Measurements from ENCODE around the gene PPP6R2. TPM values are rescaled to one million over a fixed set of nuclear protein-coding genes. Genes with fewer than 3 reads are reported as not detected.
A peak's percentile ranks its signal among the peaks of the same experiment; 100 is the strongest.

Gene PPP6R2
- total RNA-seq, 1 donor from 2014 or later, result 32.6 TPM

DNA sequence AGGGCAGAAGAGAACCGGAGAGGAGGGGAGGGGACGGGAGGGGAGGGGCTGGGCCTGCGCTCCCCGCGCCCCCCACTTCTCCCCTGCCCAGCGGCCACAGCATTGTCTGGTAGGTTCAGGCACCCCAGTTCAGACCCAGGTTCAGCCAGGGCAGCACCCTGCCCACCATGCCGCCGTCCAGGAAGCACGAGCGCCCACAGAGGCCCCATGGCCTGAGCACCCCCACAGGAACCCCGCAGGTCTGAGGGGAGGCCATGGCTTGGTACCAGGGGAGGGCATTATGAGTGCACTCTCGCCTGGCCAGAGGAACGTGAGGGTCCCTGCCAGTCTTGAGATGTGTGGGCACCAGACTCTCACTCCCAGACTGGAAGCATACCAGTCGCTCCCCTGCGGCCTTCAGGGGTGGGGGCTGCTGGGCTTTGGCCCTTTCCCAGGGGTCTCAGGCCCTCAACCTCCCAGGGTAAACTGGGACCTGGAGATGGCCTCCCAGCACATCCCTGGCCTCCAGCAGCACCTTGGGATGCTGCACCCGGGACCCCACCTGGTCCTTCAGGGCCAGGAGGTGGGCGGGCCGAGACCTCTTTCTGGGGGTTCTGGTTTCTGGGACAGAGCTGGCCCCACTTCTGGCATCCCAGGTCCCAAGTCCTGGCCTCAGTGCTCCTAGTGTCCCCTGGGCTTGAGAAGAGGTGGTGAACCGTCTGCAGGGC is 35.1 kb upstream of the PPP6R2 start:
- Histone ChIP-seq H2AFZ (replicated peaks) (no peak overlapping the region), H3K4me3 (no peak overlapping the region), H3F3A (ENCODE audit: low read depth) (peaks cover 21% of the 10 kb centered on the region), H3K9me3 (ENCODE audit: low read depth) (no peaks in the 10 kb centered on the region), H3K27me3 (no peaks in the 10 kb centered on the region), H4K20me1 (ENCODE audit: low read depth) (peaks cover 33% of the 10 kb centered on the region), H3K4me2 (no peak overlapping the region), H3K9ac (no peak overlapping the region), H3K36me3 (no peaks in the 10 kb centered on the region), H3K4me1 (peaks cover 40% of the 10 kb centered on the region), H3K27ac (no peak overlapping the region), H3K79me2 (ENCODE audit: low read depth) (peaks cover 39% of the 10 kb centered on the region)
- H3K27ac Mint-ChIP-seq, result no peak overlapping the region
- TF ChIP-seq, protein P1, sequence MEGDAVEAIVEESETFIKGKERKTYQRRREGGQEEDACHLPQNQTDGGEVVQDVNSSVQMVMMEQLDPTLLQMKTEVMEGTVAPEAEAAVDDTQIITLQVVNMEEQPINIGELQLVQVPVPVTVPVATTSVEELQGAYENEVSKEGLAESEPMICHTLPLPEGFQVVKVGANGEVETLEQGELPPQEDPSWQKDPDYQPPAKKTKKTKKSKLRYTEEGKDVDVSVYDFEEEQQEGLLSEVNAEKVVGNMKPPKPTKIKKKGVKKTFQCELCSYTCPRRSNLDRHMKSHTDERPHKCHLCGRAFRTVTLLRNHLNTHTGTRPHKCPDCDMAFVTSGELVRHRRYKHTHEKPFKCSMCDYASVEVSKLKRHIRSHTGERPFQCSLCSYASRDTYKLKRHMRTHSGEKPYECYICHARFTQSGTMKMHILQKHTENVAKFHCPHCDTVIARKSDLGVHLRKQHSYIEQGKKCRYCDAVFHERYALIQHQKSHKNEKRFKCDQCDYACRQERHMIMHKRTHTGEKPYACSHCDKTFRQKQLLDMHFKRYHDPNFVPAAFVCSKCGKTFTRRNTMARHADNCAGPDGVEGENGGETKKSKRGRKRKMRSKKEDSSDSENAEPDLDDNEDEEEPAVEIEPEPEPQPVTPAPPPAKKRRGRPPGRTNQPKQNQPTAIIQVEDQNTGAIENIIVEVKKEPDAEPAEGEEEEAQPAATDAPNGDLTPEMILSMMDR (IDR thresholded peaks at IDR 0.05), result no peak
- TF ChIP-seq EZH2 (IDR thresholded peaks at IDR 0.05) (no peak), EZH2phosphoT487 (IDR thresholded peaks at IDR 0.05) (no peak)
- peaks cover 19% of the 10 kb centered on the region for H3K4me1 Mint-ChIP-seq
- peaks cover 3% of the 10 kb centered on the region for H3K36me3 Mint-ChIP-seq
- peak overlapping the region; percentile 72 for H3K4me3 Mint-ChIP-seq
- no peaks in the 10 kb centered on the region for H3K9me3 Mint-ChIP-seq
- no peak for DNase-seq (ENCODE audit: low spot score)
- peaks cover under 1% of the 10 kb centered on the region for H3K27me3 Mint-ChIP-seq (ENCODE audit: insufficient read depth, low read depth)

DNA sequence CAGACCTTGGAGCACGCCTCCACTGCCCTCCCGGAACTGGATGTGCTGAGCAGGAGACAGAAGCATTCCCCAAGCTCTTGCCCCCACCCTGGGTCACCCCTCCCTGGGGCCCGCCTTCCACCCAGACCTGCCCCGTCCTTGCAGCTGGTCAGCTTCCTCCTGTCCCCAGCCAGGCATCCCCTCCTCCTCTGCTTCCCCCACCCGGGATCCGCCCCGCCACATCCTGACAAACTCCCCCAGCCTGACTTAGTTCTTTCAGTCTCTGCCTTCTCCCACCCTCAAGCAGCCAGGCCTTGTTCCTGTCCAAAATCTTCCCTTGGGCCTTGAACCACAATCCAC is 34.6 kb upstream of the PPP6R2 start:
- no peaks in the 10 kb centered on the region for H3K27me3 ChIP-seq
- H3K36me3 ChIP-seq, result no peaks in the 10 kb centered on the region
- H3K4me2 ChIP-seq, result no peak overlapping the region
- peaks cover 38% of the 10 kb centered on the region for H3K4me1 ChIP-seq
- H3F3A ChIP-seq (ENCODE audit: low read depth), result peaks cover 21% of the 10 kb centered on the region
- peak overlapping the region; percentile 72 for H3K27ac Mint-ChIP-seq
- no peaks in the 10 kb centered on the region for H3K9me3 ChIP-seq (ENCODE audit: low read depth)
- no peak overlapping the region for H3K4me3 ChIP-seq
- H3K27ac ChIP-seq, result peak overlapping the region; percentile 70
- peak; percentile 39 for DNase-seq (ENCODE audit: low spot score)
- TF ChIP-seq EZH2 (IDR thresholded peaks at IDR 0.05), result no peak
- TF ChIP-seq, protein P1 (IDR thresholded peaks at IDR 0.05), result no peak
- no peak for TF ChIP-seq EZH2phosphoT487 (IDR thresholded peaks at IDR 0.05)
- no peak overlapping the region for H2AFZ ChIP-seq (replicated peaks)
- H3K36me3 Mint-ChIP-seq, result peaks cover 3% of the 10 kb centered on the region
- H4K20me1 ChIP-seq (ENCODE audit: low read depth), result peaks cover 28% of the 10 kb centered on the region
- peak overlapping the region; percentile 60 for H3K4me3 Mint-ChIP-seq
- peaks cover 34% of the 10 kb centered on the region for H3K79me2 ChIP-seq (ENCODE audit: low read depth)
- H3K27me3 Mint-ChIP-seq (ENCODE audit: insufficient read depth, low read depth), result no peaks in the 10 kb centered on the region
- H3K9ac ChIP-seq, result no peak overlapping the region
- peaks cover 19% of the 10 kb centered on the region for H3K4me1 Mint-ChIP-seq
- no peaks in the 10 kb centered on the region for H3K9me3 Mint-ChIP-seq

DNA sequence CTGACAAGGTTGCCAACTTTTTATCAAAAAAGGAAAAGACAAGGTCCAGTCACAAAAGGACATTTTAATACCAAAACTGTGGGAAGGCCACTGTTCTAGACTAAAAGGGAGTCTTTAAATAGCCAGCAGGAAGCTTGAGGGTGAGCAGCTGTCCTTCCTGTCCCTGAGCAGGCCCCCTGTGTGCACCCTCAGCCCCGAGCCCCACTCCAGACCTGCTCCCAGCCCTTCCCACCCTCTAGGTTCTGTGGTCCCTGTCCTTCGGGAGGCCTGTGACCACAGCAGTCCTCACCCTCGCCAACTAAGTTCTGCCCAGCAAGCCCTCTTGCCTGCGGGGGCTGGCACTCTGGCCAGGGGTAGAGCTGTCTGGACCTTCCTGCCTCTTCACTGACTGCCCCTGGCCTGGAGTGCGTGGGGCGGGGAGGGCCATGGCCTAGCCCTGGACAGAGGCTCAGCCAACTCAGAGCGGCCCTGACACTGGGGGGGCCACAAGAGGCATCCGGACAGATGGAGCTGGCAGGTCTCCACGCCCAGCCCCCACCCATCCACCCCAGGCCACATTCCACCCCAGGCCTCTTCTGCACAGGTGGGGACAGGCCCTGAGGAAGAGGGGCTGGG is 34.0 kb upstream of the PPP6R2 start:
- H3K4me3 Mint-ChIP-seq, result peak overlapping the region; percentile 60
- Histone ChIP-seq H3K9ac (no peak overlapping the region), H3K9me3 (ENCODE audit: low read depth) (no peaks in the 10 kb centered on the region), H3F3A (ENCODE audit: low read depth) (peaks cover 21% of the 10 kb centered on the region), H3K27me3 (no peaks in the 10 kb centered on the region), H3K36me3 (no peaks in the 10 kb centered on the region), H4K20me1 (ENCODE audit: low read depth) (peaks cover 23% of the 10 kb centered on the region), H3K4me3 (no peak overlapping the region), H3K4me2 (no peak overlapping the region), H3K79me2 (ENCODE audit: low read depth) (peaks cover 29% of the 10 kb centered on the region), H2AFZ (replicated peaks) (no peak overlapping the region), H3K27ac (peak overlapping the region; percentile 70), H3K4me1 (peaks cover 33% of the 10 kb centered on the region)
- peaks cover 17% of the 10 kb centered on the region for H3K4me1 Mint-ChIP-seq
- no peaks in the 10 kb centered on the region for H3K9me3 Mint-ChIP-seq
- no peak for DNase-seq (ENCODE audit: low spot score)
- peaks cover 3% of the 10 kb centered on the region for H3K36me3 Mint-ChIP-seq
- no peaks in the 10 kb centered on the region for H3K27me3 Mint-ChIP-seq (ENCODE audit: insufficient read depth, low read depth)
- peak overlapping the region; percentile 72 for H3K27ac Mint-ChIP-seq
- TF ChIP-seq EZH2 (IDR thresholded peaks at IDR 0.05), result no peak
- TF ChIP-seq, protein P1 (IDR thresholded peaks at IDR 0.05), result no peak
- TF ChIP-seq EZH2phosphoT487 (IDR thresholded peaks at IDR 0.05), result no peak
